Measurements from ENCODE around the gene USP30. TPM values are rescaled to one million over a fixed set of nuclear protein-coding genes. Genes with fewer than 3 reads are reported as not detected.
A peak's percentile ranks its signal among the peaks of the same experiment; 100 is the strongest.

Gene USP30
- total and polyA plus RNA-seq, 9 of the 15 experiments (the other 6 are each of a cell fraction or from before 2014, with no cell fraction given): 1.4 to 15.2 (median 7.0) TPM

GRCh38 chr12:109020796-109021380 lies 31.5 kb upstream of the USP30 start, which contains the start of gene SVOP (continued):
- TF ChIP-seq CHAMP1 (IDR thresholded peaks at IDR 0.05) (peak; percentile 18; the same call in 1 of the 2 replicates), ZBTB1 (CRISPR knock-in tag; IDR thresholded peaks at IDR 0.05; ENCODE audit: borderline replicate concordance, low read depth) (peak; percentile 47; the same call in 1 of the 2 replicates), PCBP2 (IDR thresholded peaks at IDR 0.05; ENCODE audit: low read depth, low read length, poor library complexity, severe bottlenecking) (no peak), ZNF140 (CRISPR knock-in tag; IDR thresholded peaks at IDR 0.05) (no peak), SRF (CRISPR knock-in tag; IDR thresholded peaks at IDR 0.05) (peak in 1 of 2 experiments; percentile 82; a peak in 2 of 4 replicates), BRD9 (IDR thresholded peaks at IDR 0.05; ENCODE audit: low read depth, partially characterized antibody) (no peak), MNT (conservative IDR thresholded peaks at IDR 0.05) (peak in 1 of 2 experiments; percentile 69; a peak in 2 of 4 replicates), ZNF407 (IDR thresholded peaks at IDR 0.05; ENCODE audit: low read depth) (no peak), SMARCA4 (IDR thresholded peaks at IDR 0.05) (no peak), SNAPC5 (CRISPR knock-in tag; IDR thresholded peaks at IDR 0.05) (no peak), ZZZ3 (IDR thresholded peaks at IDR 0.05) (no peak), SIX5 (IDR thresholded peaks at IDR 0.05; ENCODE audit: borderline replicate concordance in 1 of 2, insufficient read depth in 1 of 2, low read depth in 1 of 2, low read length in 2 of 2) (no peak), HDAC1 (IDR thresholded peaks at IDR 0.05) (peak in 1 of 2 experiments; percentile 84; a peak in 2 of 4 replicates), POU5F1 (IDR thresholded peaks at IDR 0.05; ENCODE audit: borderline replicate concordance, low read depth, low read length, partially characterized antibody) (no peak)

All from K562 (cell line).